PC-9 (cell line): ENCODE results near the gene CD63. TPM values are rescaled to one million over a fixed set of nuclear protein-coding genes. Genes with fewer than 3 reads are reported as not detected.

Experiments used
- BruUV-seq: library from RNA; stranded (reverse); fragments of 400-500 nt; replicated peaks from 2 replicates; lab custom pipeline; 2021; lab: Mats Ljungman, UMichigan
- CTCF ChIA-PET: fragments of 300-600 bp; sonication (Branson Sonifier 250); formaldehyde crosslinking; loops from one replicate; lab custom pipeline; 2022; ENCODE audit warnings: antibody characterized with exemption; lab: Charles Lee
- POLR2A ChIA-PET: fragments of 300-600 bp; sonication (Branson Sonifier 250); formaldehyde crosslinking; loops from one replicate; lab custom pipeline; 2022; ENCODE audit warnings: antibody characterized with exemption; ENCODE audit not compliant: unreplicated experiment; lab: Charles Lee
- DNase-seq, 2 experiments: peaks; one replicate each; pipeline versions ENCODE4 v3.0.0 to v3.0.0-alpha.2; 2015 to 2022; ENCODE audit warnings: mixed read lengths in 1 of 2
- H2AFZ ChIP-seq: fragments of 200-600 bp; sonication (generic); 2 replicates; pipeline ENCODE4 v1.8.1; 2017; ENCODE audit warnings: antibody characterized with exemption
- H3F3A ChIP-seq: fragments of 200-600 bp; sonication (generic); 2 replicates; pipeline ENCODE4 v1.8.1; 2017; ENCODE audit warnings: antibody characterized with exemption, mild to moderate bottlenecking, low read depth; ENCODE audit not compliant: insufficient read depth
- H3K27ac ChIP-seq: fragments of 200-600 bp; sonication (generic); 2 replicates; pipeline ENCODE4 v1.6.1; 2016; ENCODE audit warnings: mixed run types
- H3K27me3 ChIP-seq: fragments of 200-600 bp; sonication (generic); 2 replicates; pipeline ENCODE4 v1.6.1; 2016; ENCODE audit warnings: low read depth, mixed run types; ENCODE audit not compliant: insufficient read depth
- H3K36me3 ChIP-seq: fragments of 200-600 bp; sonication (generic); 2 replicates; pipeline ENCODE4 v1.6.1; 2016; ENCODE audit warnings: low read depth, mixed run types
- H3K4me1 ChIP-seq: fragments of 200-600 bp; sonication (generic); replicated peaks from 2 replicates; pipeline ENCODE4 v1.6.1; 2016; ENCODE audit warnings: mixed run types; ENCODE audit not compliant: insufficient read depth
- H3K4me2 ChIP-seq: fragments of 200-600 bp; sonication (generic); 2 replicates; pipeline ENCODE4 v1.6.1; 2017; ENCODE audit warnings: mixed run types
- H3K4me3 ChIP-seq: fragments of 200-600 bp; sonication (generic); 2 replicates; pipeline ENCODE4 v1.6.1; 2016; ENCODE audit warnings: mixed run types
- H3K79me2 ChIP-seq: fragments of 200-600 bp; sonication (generic); 2 replicates; pipeline ENCODE4 v1.6.1; 2017; ENCODE audit warnings: low read depth, mixed run types
- H3K9me2 ChIP-seq: fragments of 200-600 bp; sonication (generic); 2 replicates; pipeline ENCODE4 v1.8.1; 2017; ENCODE audit warnings: mild to moderate bottlenecking; ENCODE audit not compliant: insufficient read depth
- H3K9me3 ChIP-seq: fragments of 200-600 bp; sonication (generic); 2 replicates; pipeline ENCODE4 v1.8.1; 2016; ENCODE audit warnings: low read depth; ENCODE audit not compliant: insufficient read depth
- H4K20me1 ChIP-seq: fragments of 200-600 bp; sonication (generic); 2 replicates; pipeline ENCODE4 v1.8.1; 2017; ENCODE audit not compliant: insufficient read depth
- CTCF ChIP-seq: fragments of 200-600 bp; sonication (generic); conservative IDR thresholded peaks from 2 replicates; pipeline ENCODE4 v1.6.1; 2017; ENCODE audit warnings: mixed run types, antibody characterized with exemption, mild to moderate bottlenecking, moderate library complexity
- EZH2 ChIP-seq: fragments of 200-600 bp; sonication (generic); IDR thresholded peaks from 2 replicates; pipeline ENCODE4 v1.8.0; 2017; ENCODE audit warnings: antibody characterized with exemption, low read depth
- intact Hi-C: fragments of 100-400 bp; cut with micrococcal nuclease; formaldehyde crosslinking; loops from one replicate; pipeline ENCODE4 v1.10.0; 2022; ENCODE audit not compliant: unreplicated experiment
- total RNA-seq: library from RNA; stranded (reverse); gene quantifications from 2 replicates; pipeline ENCODE4 v1.2.3, GENCODE V29; 2021

CD63 gene
- total RNA-seq, 1 experiment from 2014 or later = 434 TPM

- H3K36me3 ChIP-seq = peaks cover 11% of the 10 kb centered on the region; the same call in 1 of the 2 replicates
- H3K4me3 ChIP-seq = no peak overlapping the region
- intact Hi-C loops = loop anchor here (10.0 kb wide), 1 partner anchor 728 kb away; no protein-coding TSS in a partner anchor
- H3K9me3 ChIP-seq = no peaks in the 10 kb centered on the region
- ChIA-PET POLR2A (interaction anchor here (0.5 to 0.6 kb wide), 2 partner anchors 19 to 369 kb away, joined by 3 to 17 read pairs; no protein-coding TSS in a partner anchor), CTCF (interaction anchor here (0.6 to 0.7 kb wide), 2 partner anchors 76 to 274 kb away, joined by 3 to 6 read pairs; partner anchors contain the start of gene SUOX)
- DNase-seq = peak in 1 of 2 experiments; percentile 19
- BruUV-seq = no TSS peak
- peaks cover 55% of the 10 kb centered on the region for H3F3A ChIP-seq
- H3K27ac ChIP-seq = no peak overlapping the region
- peaks cover 43% of the 10 kb centered on the region for H3K4me1 ChIP-seq
- no peak overlapping the region for H2AFZ ChIP-seq
- no peaks in the 10 kb centered on the region for H3K9me2 ChIP-seq
- peaks cover 34% of the 10 kb centered on the region for H4K20me1 ChIP-seq
- no peaks in the 10 kb centered on the region for H3K27me3 ChIP-seq
- no peak for TF ChIP-seq CTCF
- TF ChIP-seq EZH2 = no peak
- H3K79me2 ChIP-seq = peaks cover 17% of the 10 kb centered on the region
- no peak overlapping the region for H3K4me2 ChIP-seq
These were observed 5.9 kb downstream of the CD63 start for GRCh38 chr12:55722948-55723347.

DNA sequence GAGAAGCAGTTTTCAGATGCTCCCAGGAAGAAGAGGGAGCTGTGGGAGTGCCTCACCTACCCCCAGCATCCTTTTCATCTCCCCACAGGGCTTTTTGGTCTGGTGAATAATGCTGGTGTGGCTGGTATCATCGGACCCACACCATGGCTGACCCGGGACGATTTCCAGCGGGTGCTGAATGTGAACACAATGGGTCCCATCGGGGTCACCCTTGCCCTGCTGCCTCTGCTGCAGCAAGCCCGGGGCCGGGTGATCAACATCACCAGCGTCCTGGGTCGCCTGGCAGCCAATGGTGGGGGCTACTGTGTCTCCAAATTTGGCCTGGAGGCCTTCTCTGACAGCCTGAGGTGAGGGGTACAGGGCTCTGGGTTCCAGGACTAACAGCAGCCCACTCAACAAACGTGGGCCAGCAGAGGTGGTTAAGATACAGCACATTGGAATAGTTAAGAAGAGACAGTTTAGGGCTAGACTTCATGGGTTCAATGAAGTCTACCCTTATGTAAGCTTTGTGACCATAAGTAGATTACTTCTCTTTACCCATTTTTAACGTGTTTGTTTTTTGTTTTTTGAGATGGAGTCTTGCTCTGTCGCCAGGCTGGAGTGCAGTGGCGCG lies 7.1 kb downstream of the CD63 start:
- peaks cover 11% of the 10 kb centered on the region; the same call in 1 of the 2 replicates for H3K36me3 ChIP-seq
- H4K20me1 ChIP-seq = peaks cover 24% of the 10 kb centered on the region
- H3K9me3 ChIP-seq = no peaks in the 10 kb centered on the region
- H2AFZ ChIP-seq = no peak overlapping the region
- CTCF ChIA-PET = interaction anchor here (0.7 to 2.1 kb wide), 4 partner anchors 8 to 533 kb away, joined by 3 to 13 read pairs (median 4); no protein-coding TSS in a partner anchor
- no peak for TF ChIP-seq CTCF
- no peak for TF ChIP-seq EZH2
- peaks cover 9% of the 10 kb centered on the region for H3K79me2 ChIP-seq
- H3F3A ChIP-seq = peaks cover 50% of the 10 kb centered on the region
- H3K4me1 ChIP-seq = peaks cover 47% of the 10 kb centered on the region
- no peak for DNase-seq
- no peak overlapping the region for H3K4me3 ChIP-seq
- no peaks in the 10 kb centered on the region for H3K9me2 ChIP-seq
- peak overlapping the region; percentile 34 for H3K4me2 ChIP-seq
- no peak overlapping the region for H3K27ac ChIP-seq
- POLR2A ChIA-PET = no interaction called here
- intact Hi-C loops = loop anchor here (1.0 to 10.0 kb wide), 3 partner anchors 40 to 727 kb away; a partner anchor contains a TSS
- H3K27me3 ChIP-seq = no peaks in the 10 kb centered on the region
- no TSS peak for BruUV-seq

- Histone ChIP-seq H3K36me3 (peaks cover 10% of the 10 kb centered on the region; the same call in 1 of the 2 replicates), H4K20me1 (peaks cover 18% of the 10 kb centered on the region), H3K4me1 (peaks cover 46% of the 10 kb centered on the region), H3K4me3 (no peak overlapping the region), H3K9me2 (no peaks in the 10 kb centered on the region), H3K9me3 (no peaks in the 10 kb centered on the region), H2AFZ (no peak overlapping the region), H3K79me2 (peaks cover 5% of the 10 kb centered on the region; the same call in 1 of the 2 replicates), H3F3A (peaks cover 50% of the 10 kb centered on the region), H3K27me3 (no peaks in the 10 kb centered on the region), H3K4me2 (peak overlapping the region; percentile 34), H3K27ac (no peak overlapping the region)
- intact Hi-C loops = loop anchor here (1.0 to 10.0 kb wide), 3 partner anchors 40 to 726 kb away; a partner anchor contains a TSS
- no peak for TF ChIP-seq EZH2
- peak; percentile 66 for TF ChIP-seq CTCF
- DNase-seq = peak; percentile 93 to 95
- POLR2A ChIA-PET = interaction anchor here (0.6 kb wide), 1 partner anchor 40 kb away, joined by 4 read pairs; a partner anchor contains a TSS
- no TSS peak for BruUV-seq
- CTCF ChIA-PET = interaction anchor here (0.5 to 2.1 kb wide), 6 partner anchors 8 to 532 kb away, joined by 3 to 13 read pairs (median 4); no protein-coding TSS in a partner anchor
These were observed 7.8 kb downstream of the CD63 start for GRCh38 chr12:55720894-55721444.
